GM18508 (cell line): ENCODE results near the gene PXMP4.

Experiments used
- ATAC-seq: cut with Tn5 transposase; IDR thresholded peaks from one replicate; pipeline ENCODE4 v1.9.1; 2021; ENCODE audit warnings: moderate number of reproducible peaks; ENCODE audit not compliant: insufficient read depth, unreplicated experiment

PXMP4 gene

DNA sequence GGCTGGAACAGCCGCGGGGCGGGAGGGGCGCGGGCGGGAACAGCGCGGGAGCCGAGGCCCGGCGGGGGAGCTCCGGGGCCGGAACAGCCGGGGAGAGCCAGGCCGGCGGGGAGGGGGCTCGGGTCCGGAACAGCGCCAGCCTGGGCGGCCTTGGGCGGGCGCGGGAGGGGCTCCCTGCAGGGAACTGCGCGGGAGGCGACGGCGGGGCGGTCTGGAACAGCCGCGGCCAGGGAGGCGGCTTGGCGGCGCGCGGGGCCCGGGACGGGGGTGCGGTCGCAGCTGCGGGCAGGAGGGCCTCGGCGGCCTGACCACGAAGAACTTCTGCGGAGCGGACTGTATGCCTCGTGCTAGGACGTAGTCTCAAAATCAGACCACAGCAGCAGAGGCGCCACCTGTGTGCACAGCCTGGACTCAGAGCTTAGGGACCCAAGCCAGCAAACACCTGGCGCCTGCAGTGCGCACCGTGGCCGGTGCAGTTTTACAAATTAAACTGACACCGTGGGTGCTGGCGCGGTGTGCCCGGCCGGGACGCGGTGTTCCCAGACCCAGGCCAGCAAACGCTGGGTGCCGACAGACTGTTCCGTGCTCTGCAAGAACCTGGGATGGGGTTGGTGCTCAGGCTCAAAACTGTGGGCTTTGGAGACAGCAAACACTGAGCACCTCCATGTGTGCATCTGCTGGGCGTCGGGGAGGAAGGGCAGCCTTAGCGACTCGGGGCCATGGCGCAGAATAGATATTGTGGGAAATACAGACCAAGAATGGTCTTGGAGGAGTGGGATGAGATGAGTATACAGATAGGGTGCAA, 12.3 kb upstream of the PXMP4 start:
- ATAC-seq = peak; percentile 29

DNA sequence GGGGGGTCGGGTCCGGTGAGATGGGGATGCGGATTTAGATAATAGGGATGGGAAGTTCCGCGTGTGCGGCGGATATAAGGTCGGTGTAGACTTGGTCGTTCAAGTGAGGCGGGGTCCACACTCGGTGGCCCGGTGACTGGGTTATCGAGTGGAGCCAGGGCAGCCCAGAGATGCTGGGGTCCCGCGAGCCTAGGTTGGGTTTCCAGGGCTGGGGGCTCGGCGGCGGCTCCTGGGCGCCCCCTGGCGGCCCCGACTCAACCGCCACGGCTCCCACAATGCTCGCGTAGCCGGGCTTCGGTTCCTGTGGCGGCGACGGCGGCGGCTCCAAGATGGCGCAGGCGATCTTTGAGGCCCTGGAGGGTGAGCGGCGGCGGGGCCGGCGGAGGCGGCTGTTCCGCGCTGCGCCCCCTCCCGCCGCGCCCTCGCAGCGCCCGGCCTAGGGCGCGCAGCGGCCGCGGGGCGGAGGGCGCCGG, 11.6 kb upstream of the PXMP4 start, which contains the start of gene ZNF341:
Gene ZNF341 (plus strand): TSS at position 304 of the 473 bp plus-strand sequence. CDS start 26 bp downstream, at position 330.
- peak; percentile 39 for ATAC-seq

DNA sequence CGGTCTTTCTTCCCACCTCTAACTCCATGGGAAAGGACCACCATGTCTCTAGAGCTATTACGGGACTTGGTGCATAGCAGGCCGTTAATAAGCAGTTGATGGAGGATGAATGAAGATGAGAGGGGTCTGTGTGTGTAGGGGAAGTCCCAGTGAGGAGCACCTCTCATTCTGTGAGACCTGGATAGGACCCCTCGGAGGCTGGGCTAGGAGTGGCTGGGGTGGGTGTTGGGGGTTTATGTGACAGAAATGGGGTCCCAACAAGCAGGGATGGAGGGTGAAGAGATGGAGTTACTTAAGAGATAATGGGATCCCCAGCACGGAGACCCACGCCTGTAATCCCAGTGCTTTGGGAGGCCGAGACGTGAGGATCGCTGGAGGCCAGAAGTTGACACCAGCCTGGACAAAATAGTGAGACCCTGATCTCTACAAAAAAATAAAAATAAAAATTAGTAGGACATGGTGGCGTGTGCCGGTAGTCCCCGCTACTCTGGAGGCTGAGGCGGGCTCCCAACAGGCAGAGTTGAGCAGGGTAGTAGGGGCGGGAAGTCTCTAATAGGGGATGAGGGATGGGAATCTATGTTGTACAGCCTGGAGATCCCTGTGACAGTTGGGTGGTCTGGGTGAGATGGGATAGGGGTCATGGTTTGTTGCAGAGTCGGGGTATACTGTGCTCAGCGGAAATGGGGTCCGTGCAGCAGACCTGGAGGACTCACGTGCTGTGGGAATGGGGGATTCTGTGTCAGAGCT, 11.0 kb upstream of the PXMP4 start:
- ATAC-seq = no peak

DNA sequence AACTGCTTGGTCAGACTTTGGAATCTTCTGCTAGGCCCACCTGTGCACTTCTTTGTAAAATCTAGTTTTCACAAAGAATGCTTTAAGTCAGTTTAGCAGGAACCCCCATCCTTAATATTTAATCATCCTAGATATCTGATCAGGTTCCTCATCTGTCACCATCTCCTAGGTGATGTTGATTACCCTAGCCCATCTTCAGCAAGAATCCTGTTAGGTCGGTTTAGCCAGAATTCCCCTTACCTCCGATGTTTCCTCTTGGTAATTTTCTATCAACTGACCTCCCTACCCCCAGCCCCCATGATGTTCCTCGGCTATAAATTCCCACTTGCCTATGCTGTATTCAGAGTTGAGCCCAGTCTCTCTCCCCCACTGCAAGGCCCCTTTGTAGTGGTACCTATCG, 9.0 kb upstream of the PXMP4 start:
- no peak for ATAC-seq

DNA sequence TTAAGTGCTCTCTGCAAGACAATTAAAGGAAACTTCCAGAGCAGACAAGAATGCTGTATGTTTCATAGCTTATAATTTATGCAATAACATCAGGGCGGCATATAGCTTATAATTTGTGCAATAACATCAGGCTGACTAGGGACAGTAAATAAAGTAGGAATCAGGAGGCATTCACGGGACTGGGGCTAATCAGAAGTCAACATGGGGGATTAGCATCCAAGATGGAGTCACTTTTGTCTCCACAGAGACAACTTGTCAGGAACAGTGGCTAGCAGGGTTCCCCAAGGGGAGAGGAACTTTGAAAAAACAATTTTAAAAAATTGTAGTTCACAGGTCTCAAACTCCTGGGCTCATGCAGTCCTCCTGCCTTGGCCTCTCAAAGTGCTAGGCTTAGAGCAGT, 8.4 kb upstream of the PXMP4 start:
- ATAC-seq = no peak

DNA sequence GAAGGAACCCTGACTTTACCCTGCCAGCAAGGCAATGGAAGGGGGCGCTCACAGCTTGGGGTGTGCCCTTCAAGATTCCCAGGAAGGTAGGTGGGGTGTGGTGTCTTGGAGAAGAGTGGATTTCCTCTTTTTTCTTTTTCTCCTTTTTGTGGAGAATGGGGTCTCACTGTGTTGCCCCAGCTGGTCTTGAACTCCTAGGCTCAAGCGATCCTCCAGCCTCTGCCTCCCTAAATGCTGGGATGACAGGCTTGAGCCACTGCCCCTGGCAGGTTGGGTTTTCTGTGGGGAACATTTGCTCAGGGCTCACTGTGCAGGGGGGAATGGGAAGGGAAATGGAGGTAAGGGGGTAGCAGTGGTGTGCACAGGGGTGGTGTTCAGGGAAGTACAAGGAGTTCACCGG, 7.7 kb upstream of the PXMP4 start:
- no peak for ATAC-seq

DNA sequence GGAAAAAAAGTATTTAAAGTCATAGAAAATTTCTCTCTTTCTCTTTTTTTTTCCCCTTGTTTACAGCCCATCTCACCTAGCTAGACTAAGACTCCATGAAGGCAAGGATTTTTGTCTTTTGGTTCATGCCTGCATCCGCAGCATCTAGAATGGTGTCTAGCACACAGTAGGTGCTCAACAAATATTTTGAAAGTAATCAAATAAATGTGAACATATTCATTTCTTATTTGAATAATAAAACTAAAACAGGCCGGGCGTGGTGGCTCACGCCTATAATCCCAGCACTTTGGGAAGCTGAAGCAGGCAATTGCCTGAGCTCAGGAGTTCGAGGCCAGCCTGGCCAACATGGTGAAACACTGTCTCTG, 7.0 kb upstream of the PXMP4 start:
- ATAC-seq = no peak

DNA sequence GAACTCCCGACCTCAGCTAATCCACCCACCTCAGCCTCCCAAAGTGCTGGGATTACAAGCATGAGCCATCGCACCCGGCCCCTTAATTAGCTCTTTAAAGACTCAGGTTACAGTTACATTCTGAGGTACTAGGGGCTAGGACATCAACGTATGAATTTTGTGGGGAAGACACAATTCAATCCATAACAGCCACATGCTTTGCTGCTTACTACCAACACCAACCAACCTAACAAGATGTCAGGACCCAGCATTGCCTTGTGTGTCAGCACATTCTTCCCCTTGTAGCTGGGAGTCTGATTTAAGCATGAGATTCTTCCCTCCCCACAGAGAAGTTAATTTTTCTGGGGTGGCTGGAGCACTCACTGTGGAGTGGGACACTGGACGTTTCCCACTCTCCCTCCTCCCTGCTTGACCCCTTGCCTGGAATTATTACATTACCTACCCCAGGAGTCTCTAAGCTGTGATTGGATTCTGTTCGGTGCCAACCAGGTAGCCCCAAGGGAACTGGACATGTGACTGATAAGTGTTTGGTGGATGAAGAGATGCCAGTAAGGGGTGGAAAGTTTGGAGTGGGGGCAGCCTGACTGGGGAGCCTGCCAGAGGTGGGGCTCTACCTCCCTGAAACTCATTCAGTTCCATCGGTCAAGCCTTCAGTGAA, 5.6 kb upstream of the PXMP4 start:
- no peak for ATAC-seq

DNA sequence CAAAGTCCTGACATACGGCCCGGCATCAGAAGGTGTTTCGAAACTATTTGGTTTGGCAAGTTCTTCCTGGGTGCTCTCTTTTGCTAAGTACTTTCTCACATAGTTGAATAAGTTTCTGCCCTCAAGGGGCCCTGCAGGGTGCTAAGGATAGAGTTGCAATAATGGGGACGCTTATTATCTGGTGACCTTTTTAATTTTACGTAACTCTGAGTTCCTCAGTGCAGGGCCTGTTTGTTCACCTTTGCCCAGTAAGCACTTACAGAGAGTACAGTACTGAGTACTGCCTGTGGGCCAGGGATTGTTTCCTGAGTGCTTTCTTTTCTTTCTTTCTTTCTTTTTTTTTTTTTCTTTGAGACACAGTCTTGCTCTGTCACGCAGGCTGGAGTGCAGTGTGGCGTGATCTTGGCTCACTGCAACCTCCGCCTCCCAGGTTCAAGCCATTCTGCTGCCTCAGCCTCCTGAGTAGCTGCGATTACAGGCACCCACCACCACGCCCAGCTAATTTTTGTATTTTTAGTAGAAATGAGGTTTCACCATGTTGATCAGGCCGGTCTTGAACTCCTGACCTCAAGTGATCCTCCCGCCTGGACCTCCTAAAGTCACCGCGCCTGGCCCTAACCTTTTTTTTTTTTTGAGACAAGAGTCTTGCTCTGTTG, 4.5 kb upstream of the PXMP4 start:
- no peak for ATAC-seq

DNA sequence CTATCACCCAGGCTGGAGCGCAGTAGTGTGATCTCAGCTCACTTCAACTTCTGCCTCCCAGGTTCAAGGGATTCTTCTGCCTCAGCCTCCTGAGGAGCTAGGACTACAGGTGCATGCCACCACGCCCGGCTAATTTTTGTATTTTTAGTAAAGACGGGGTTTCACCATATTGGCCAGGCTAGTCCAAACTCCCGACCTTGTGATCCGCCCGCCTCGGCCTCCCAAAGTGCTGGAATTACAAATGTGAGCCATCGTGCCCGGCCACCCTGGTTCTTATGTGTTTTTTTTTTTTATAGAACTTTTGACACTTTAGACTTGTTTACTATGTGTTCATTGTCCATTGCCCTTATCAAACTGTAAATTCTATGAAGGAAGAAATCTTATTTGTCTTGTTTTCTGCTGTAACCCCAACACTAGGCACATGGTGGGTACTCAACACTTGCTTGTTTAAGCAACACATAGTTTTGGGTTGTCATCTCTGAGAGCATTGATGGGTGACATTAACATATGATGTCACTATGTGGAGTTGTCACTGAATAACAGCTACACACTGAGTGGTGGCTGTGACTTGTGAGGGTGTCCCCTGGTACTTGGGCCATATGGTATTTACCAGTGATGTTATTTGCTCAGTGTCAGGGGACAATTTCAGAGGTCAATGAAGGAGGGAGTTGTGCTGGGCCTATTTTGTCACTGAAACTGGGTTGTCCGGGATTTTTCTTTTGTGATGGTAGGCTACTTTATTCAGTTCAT, 1.5 kb upstream of the PXMP4 start:
- ATAC-seq = no peak

DNA sequence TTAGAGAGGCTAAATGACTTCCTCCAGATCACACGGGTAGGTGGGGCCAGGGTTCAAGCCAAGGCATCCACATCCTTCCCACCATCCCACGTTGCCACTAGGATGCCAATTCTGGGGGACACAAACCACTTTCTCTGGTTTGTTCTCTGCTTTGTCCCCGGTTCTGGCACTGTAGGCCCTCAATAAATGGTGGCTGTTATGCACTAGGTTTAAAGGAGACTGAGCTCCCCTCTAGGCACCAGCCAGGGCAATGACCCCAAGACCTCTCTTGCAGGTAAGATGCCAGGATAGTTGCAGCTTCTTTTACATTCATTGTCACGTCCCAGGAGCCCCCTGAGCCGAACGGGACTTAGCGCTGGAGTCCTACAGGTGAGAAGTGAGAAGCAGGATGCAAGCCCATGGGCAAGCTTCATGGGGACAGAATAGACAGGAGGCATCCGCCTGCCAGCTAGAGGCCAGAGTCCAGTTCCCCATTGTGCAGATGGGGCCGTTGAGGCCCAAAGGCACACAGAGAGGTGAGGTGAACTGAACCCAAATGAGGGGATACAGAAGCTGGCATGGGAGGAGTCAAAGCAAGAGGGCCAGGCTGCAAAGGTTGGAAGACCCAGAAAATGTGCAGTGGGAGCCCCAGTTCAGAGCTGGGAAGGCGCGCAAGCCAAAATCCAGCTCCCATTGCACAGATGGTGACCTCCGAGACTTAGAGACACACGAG, 677 bp downstream of the PXMP4 start:
- no peak for ATAC-seq

DNA sequence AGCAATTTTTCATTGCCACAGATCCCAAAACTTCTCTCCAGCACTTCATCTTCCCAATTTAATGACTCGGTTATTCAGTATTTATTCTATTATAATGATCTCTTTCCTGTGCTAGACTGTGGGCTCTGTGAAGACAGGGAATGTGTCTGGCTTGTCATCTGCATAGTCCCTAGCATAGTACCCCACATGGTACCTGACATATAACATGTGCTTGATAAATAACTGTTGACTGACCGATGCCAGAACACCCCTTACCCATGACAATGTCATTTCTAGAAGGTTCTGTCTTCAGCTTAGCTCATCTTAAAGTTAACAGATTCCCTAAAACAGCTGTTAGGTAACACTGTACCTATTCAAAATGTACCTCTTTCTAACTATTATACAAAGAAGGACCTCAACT, 3.6 kb downstream of the PXMP4 start:
- no peak for ATAC-seq

DNA sequence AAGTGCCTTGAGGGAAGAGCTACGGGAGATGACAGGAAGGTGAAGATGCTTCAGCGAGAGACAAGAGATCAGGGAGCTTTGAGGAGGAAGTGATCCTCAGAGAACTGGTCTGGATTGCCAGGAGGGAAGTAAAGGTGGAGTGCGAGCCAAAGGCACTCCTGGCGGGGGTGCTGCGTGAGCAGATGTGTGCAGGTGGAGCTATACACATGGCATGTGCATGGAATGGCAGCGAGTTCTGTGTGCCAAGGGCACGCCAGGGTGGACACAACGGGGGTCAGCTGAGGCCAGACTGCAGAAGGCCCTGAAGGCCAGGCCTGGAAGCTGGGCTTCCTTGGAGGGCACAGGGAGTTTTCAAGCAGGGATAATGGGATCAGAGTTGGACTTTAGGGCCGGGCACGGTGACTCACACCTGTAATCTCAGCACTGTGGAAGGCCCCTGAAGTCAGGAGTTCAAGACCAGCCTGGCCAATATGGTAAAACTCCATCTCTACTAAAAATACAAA, 6.2 kb downstream of the PXMP4 start:
- ATAC-seq = no peak

DNA sequence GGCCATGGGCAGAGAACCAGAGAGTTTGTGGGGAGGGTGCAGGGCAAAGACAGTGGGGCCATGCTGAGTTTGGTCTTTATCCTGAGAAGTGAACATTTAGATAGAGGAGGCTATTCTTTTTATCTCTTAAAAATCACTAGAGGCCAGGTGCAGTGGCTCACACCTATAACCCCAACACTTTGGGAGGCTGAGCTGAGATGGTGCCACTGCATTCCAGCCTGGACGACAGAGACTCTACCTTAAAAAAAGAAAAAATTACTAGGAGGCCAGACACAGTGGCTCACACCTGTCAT, 8.7 kb downstream of the PXMP4 start:
- ATAC-seq = no peak

DNA sequence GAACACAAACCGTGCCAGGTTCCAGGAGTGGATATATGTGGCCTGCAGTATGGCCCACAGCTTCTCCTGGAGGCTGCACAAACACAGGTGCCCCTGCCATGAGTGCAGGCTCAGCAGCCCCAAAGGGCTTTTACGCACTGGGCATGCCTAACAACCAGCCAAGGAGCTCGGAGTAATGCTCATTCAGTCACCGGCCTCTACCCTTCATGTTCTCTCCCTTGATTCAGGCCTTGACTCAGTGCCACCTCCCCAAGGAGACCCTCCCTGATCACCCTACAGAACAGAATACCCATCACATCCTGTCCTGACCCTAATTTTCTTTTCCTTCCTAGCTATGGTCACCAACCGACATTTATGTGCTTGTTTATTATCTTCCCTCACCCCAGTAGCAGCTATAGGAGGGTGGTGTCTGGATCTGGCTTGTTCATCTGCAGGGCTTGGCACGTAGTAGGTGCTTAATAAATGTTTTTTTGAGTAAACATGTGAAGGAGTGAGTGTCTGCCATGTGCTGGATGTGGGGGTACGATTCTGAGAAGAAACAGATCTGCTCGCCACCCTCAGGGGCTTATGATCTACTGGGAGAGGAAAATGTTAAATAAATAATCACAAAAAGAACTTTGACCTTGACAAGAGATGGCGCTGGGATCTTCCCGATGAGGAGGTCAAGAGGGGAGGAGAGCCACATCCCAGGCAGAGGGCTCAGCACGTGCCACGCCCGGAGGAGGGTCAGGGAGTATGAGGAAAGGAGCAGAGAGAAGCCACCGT, 9.2 kb downstream of the PXMP4 start:
- ATAC-seq = no peak

DNA sequence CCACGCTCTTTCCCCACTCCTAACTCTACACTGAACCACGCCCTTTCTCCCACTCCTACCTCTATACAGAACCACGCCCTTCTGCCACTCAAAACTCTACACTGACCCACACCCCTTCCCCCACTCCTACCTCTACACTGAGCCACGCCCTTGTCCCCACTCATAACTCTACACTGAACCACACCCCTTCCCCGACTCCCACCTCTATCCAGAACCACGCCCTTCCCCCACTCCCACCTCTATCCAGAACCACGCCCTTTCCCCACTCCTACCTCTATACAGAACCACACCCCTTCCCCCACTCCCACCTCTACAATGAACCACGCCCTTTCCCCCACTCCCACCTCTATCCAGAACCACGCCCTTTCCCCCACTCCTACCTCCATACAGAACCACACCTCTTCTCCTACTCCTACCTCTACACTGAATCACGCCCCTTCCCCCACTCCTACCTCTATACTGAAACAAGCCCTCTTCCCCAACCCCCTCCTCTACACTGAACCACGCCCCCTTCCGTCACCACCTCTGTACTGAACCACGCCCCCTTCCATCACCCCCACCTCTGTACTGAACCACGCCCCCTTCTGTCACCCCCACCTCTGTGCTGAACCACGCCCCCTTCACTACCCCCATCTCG, 10.1 kb downstream of the PXMP4 start:
- ATAC-seq = no peak

DNA sequence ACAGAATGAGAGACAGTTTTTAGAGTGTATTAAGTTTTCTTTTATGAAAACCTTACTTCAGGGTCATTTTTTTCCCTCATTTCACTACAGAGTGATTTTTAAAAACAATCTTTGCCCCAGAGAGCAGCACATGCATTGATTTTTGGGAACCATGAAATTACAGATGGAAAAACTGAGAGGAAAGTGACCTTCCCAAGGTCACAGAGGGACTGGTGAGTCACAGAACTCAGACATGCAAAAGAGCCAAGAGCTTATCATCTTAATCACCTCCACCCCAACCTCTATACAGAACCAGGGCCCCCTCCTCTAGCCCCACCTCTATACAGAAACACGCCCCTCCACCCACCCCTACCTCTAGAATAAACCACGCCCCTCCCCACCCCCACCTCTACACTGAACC, 10.7 kb downstream of the PXMP4 start:
- no peak for ATAC-seq

DNA sequence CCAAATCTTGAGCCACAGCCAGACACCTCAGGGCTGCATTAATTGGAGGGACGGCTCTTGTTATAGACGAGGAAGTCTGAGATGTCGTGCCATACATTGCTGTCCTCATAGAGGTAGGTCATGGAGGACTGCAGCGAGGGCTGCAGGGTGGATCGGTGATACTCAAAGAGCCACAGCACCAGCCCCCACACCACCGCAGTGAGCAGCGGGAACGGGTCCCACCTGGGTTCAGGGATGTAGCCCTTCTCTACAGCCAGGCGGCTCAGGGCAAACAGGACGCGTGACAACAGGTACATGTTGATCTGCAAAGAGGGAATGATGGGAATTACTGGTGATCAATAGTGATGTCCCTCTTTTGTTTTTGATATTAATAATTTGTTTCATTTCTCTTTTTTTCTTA, 12.4 kb downstream of the PXMP4 start:
- no peak for ATAC-seq
